ENCODE data around the gene AOPEP.

The AOPEP gene

GRCh38 chr9:94948567-94949235 lies 222.2 kb downstream of the AOPEP start:
- H3K4me3 ChIP-seq (ENCODE audit: low read depth, low read length) = no peak overlapping the region
- H3K9me3 ChIP-seq (ENCODE audit: control insufficient read depth, insufficient read depth, low read depth, low read length) = no peaks in the 10 kb centered on the region
- H3K27ac ChIP-seq (ENCODE audit: extremely low read depth, low read depth, low read length) = no peak overlapping the region
- no peaks in the 10 kb centered on the region for H3K4me1 ChIP-seq (ENCODE audit: control insufficient read depth, insufficient read depth, low read length)
- TF ChIP-seq ZNF121 (tag by site-specific recombination; IDR thresholded peaks at IDR 0.05) = no peak
- CTCF ChIA-PET = interaction anchor here (0.6 to 1.1 kb wide), 3 partner anchors 100 to 182 kb away, joined by 3 to 5 read pairs (median 3); no protein-coding TSS in a partner anchor
- POLR2A ChIA-PET = interaction anchor here (0.8 to 1.0 kb wide), 2 partner anchors 12 to 15 kb away, joined by 4 to 6 read pairs; no protein-coding TSS in a partner anchor
- H3K36me3 ChIP-seq (ENCODE audit: control insufficient read depth in 2 of 2, insufficient read depth in 1 of 2, low read length in 2 of 2) = no peaks in the 10 kb centered on the region

- ChIA-PET POLR2A (no interaction called here), CTCF (no interaction called here)
- H3K36me3 ChIP-seq (ENCODE audit: control insufficient read depth in 2 of 2, insufficient read depth in 1 of 2, low read length in 2 of 2) = no peaks in the 10 kb centered on the region
- H3K4me1 ChIP-seq (ENCODE audit: control insufficient read depth, insufficient read depth, low read length) = no peaks in the 10 kb centered on the region
- TF ChIP-seq PRDM6 (tag by site-specific recombination; IDR thresholded peaks at IDR 0.05) (peak; percentile 5; the same call in 1 of the 2 replicates), MYNN (tag by site-specific recombination; IDR thresholded peaks at IDR 0.05; ENCODE audit: borderline replicate concordance) (no peak), ZIC2 (tag by site-specific recombination; IDR thresholded peaks at IDR 0.05) (peak; percentile 92)
- no peak overlapping the region for H3K27ac ChIP-seq (ENCODE audit: extremely low read depth, low read depth, low read length)
- no peak overlapping the region for H3K4me3 ChIP-seq (ENCODE audit: low read depth, low read length)
- no peaks in the 10 kb centered on the region for H3K9me3 ChIP-seq (ENCODE audit: control insufficient read depth, insufficient read depth, low read depth, low read length)
Observed at GRCh38 chr9:94949370-94949769, 222.9 kb downstream of the AOPEP start.

GRCh38 chr9:94950040-94950578 lies 223.6 kb downstream of the AOPEP start:
- no peak overlapping the region for H3K4me3 ChIP-seq (ENCODE audit: low read depth, low read length)
- ChIA-PET CTCF (no interaction called here), POLR2A (interaction anchor here (1.2 to 1.3 kb wide), 2 partner anchors 18 to 53 kb away, joined by 3 to 5 read pairs; no protein-coding TSS in a partner anchor)
- H3K27ac ChIP-seq (ENCODE audit: extremely low read depth, low read depth, low read length) = no peak overlapping the region
- no peaks in the 10 kb centered on the region for H3K4me1 ChIP-seq (ENCODE audit: control insufficient read depth, insufficient read depth, low read length)
- H3K36me3 ChIP-seq (ENCODE audit: control insufficient read depth in 2 of 2, insufficient read depth in 1 of 2, low read length in 2 of 2) = no peaks in the 10 kb centered on the region
- TF ChIP-seq ZNF394 (tag by site-specific recombination; IDR thresholded peaks at IDR 0.05; ENCODE audit: borderline replicate concordance) (no peak), GLIS1 (tag by site-specific recombination; IDR thresholded peaks at IDR 0.05) (no peak), ZBTB1 (tag by site-specific recombination; IDR thresholded peaks at IDR 0.05) (no peak), YY1 (tag by site-specific recombination; IDR thresholded peaks at IDR 0.05) (no peak), ZNF549 (tag by site-specific recombination; IDR thresholded peaks at IDR 0.05) (no peak), ZNF701 (tag by site-specific recombination; IDR thresholded peaks at IDR 0.05) (no peak), ZNF132 (tag by site-specific recombination; IDR thresholded peaks at IDR 0.05; ENCODE audit: borderline replicate concordance) (no peak), ZNF571 (tag by site-specific recombination; IDR thresholded peaks at IDR 0.05) (no peak), ZBTB10 (tag by site-specific recombination; IDR thresholded peaks at IDR 0.05) (no peak), ZNF791 (tag by site-specific recombination; IDR thresholded peaks at IDR 0.05) (no peak), ZNF548 (tag by site-specific recombination; IDR thresholded peaks at IDR 0.05) (no peak), ZNF692 (tag by site-specific recombination; IDR thresholded peaks at IDR 0.05) (no peak), ZNF140 (tag by site-specific recombination; IDR thresholded peaks at IDR 0.05) (no peak), ZNF792 (tag by site-specific recombination; IDR thresholded peaks at IDR 0.05) (no peak), ZNF518A (tag by site-specific recombination; conservative IDR thresholded peaks at IDR 0.05; ENCODE audit: low read depth) (no peak)
- H3K9me3 ChIP-seq (ENCODE audit: control insufficient read depth, insufficient read depth, low read depth, low read length) = no peaks in the 10 kb centered on the region

Data from HEK293 (cell line).